Activated CD4-positive, alpha-beta T cell treated with anti-CD3 and anti-CD28 coated beads, Interleukin-10, Interleukin-2, amounts not matched to agents 100 ng/mL and 50 ng/mL, durations not matched to agents 16 hours and 8 hours (primary cell): ENCODE data around the gene ZCCHC18.

Experiments
- DNase-seq: peaks from one replicate; pipeline ENCODE4 v3.0.0-alpha.2; 2020

The ZCCHC18 gene

GRCh38 chrX:104134583-104135261 lies 22.4 kb downstream of the ZCCHC18 start:
- DNase-seq, result no peak

- DNase-seq, result no peak
These were observed 23.4 kb downstream of the ZCCHC18 start for GRCh38 chrX:104135677-104136076.

- DNase-seq, result peak; percentile 70
These were observed 24.1 kb downstream of the ZCCHC18 start for GRCh38 chrX:104136241-104137019.

GRCh38 chrX:104137496-104137895 lies 25.2 kb downstream of the ZCCHC18 start:
- peak; percentile 16 for DNase-seq

- no peak for DNase-seq
These were observed 28.9 kb downstream of the ZCCHC18 start for GRCh38 chrX:104141087-104141760.

- DNase-seq, result no peak
These were observed 38.7 kb downstream of the ZCCHC18 start for GRCh38 chrX:104151037-104151436.

- DNase-seq, result peak; percentile 82
These were observed 44.6 kb downstream of the ZCCHC18 start, which contains the start of gene SLC25A53 for GRCh38 chrX:104156630-104157529. Gene SLC25A53 (minus strand): TSS chrX:104157009. CDS start chrX:104105257, 51,752 bp downstream.
